Mononuclear cell (primary cell): Measurements from ENCODE around the gene NIPBL. TPM values are rescaled to one million over a fixed set of nuclear protein-coding genes. Genes with fewer than 3 reads are reported as not detected.
"Not testable (repeated sequence)": the region's sequence is repeated elsewhere in the genome, so short reads cannot be mapped to it uniquely, and the experiment has no call there.

Source experiments
- H3K27me3 ChIP-seq: 2 replicates; pipeline ENCODE4 v1.6.0; 2011; ENCODE audit warnings: low read length, control low read depth; ENCODE audit not compliant: insufficient read depth
- H3K4me1 ChIP-seq: 2 replicates; pipeline ENCODE4 v1.5.1; 2011; ENCODE audit warnings: mild to moderate bottlenecking, low read length, control low read depth; ENCODE audit not compliant: insufficient read depth
- H3K4me3 ChIP-seq: 2 replicates; pipeline ENCODE4 v1.5.1; 2011; ENCODE audit warnings: mild to moderate bottlenecking, low read length, moderate library complexity
- H3K9me3 ChIP-seq: 2 replicates; pipeline ENCODE4 v1.5.1; 2011; ENCODE audit warnings: low read depth, mild to moderate bottlenecking, control low read depth, low read length
- total RNA-seq: library from RNA; depleted of rRNA; stranded (reverse); fragments of >200 nt; gene quantifications from one replicate; pipeline ENCODE4 v1.2.3, GENCODE V29; 2012

Gene NIPBL
- total RNA-seq, 1 donor = 97.6 TPM

DNA sequence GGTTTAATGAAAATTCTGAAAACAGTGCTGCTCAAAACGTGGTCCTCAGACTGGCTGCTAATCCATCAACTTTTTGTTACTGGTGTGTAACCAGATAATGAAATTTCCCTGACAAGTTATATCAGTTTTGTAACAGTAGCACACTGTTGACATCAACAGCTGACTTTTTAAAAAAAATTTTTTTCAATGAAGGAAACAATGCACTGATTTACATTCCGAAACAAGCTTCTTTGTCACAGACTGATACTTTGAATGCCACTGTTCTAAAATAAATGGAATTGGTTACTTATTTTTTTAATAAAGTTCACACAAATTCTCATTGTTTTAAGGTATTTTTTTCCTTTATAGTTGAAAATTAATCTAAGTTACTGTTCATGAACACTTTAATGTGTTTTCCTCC, 169.1 kb downstream of the NIPBL start:
- Histone ChIP-seq H3K4me3 (no peak overlapping the region), H3K27me3 (no peaks in the 10 kb centered on the region), H3K4me1 (no peaks in the 10 kb centered on the region), H3K9me3 (no peaks in the 10 kb centered on the region)

GRCh38 chr5:37047947-37048346, 171.4 kb downstream of the NIPBL start:
- Histone ChIP-seq H3K4me1 (no peaks in the 10 kb centered on the region), H3K9me3 (no peaks in the 10 kb centered on the region), H3K4me3 (no peak overlapping the region), H3K27me3 (no peaks in the 10 kb centered on the region)

- H3K4me3 ChIP-seq = no peak overlapping the region
Observed at GRCh38 chr5:37054391-37054790, 177.8 kb downstream of the NIPBL start.

GRCh38 chr5:37055383-37055990, 178.9 kb downstream of the NIPBL start:
- no peaks in the 10 kb centered on the region for H3K27me3 ChIP-seq
- no peak overlapping the region for H3K4me3 ChIP-seq
- no peaks in the 10 kb centered on the region for H3K4me1 ChIP-seq
- H3K9me3 ChIP-seq = no peaks in the 10 kb centered on the region

More at GRCh38 chr5:37054391-37054790, 177.8 kb downstream of the NIPBL start:
- H3K9me3 ChIP-seq = no peaks in the 10 kb centered on the region
- H3K4me1 ChIP-seq = no peaks in the 10 kb centered on the region
- H3K27me3 ChIP-seq = no peaks in the 10 kb centered on the region

GRCh38 chr5:37056762-37057161, 180.2 kb downstream of the NIPBL start:
- H3K4me3 ChIP-seq = no peak overlapping the region
- H3K9me3 ChIP-seq = no peaks in the 10 kb centered on the region
- no peaks in the 10 kb centered on the region for H3K4me1 ChIP-seq
- no peaks in the 10 kb centered on the region for H3K27me3 ChIP-seq

GRCh38 chr5:37060030-37060429, 183.5 kb downstream of the NIPBL start:
- Histone ChIP-seq H3K4me1 (no peaks in the 10 kb centered on the region), H3K27me3 (no peaks in the 10 kb centered on the region), H3K4me3 (no peak overlapping the region), H3K9me3 (no peaks in the 10 kb centered on the region)

GRCh38 chr5:37063739-37064138, 187.2 kb downstream of the NIPBL start:
- Histone ChIP-seq H3K4me1 (no peaks in the 10 kb centered on the region), H3K9me3 (no peaks in the 10 kb centered on the region), H3K27me3 (no peaks in the 10 kb centered on the region), H3K4me3 (no peak overlapping the region)

DNA sequence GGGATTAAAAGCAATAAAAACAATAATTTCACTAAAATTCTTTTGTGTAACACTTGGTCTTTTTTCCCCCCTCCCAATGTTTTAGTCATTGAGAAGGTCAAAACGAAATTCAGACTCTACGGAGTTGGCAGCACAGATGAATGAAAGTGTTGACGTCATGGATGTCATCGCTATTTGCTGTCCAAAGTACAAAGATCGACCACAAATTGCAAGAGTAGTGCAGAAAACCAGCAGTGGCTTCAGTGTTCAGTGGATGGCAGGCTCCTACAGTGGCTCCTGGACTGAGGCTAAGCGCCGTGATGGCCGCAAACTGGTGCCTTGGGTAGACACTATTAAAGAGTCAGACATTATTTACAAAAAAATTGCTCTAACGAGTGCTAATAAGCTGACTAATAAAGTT, 187.9 kb downstream of the NIPBL start:
- no peaks in the 10 kb centered on the region for H3K9me3 ChIP-seq
- no peaks in the 10 kb centered on the region for H3K27me3 ChIP-seq
- no peaks in the 10 kb centered on the region for H3K4me1 ChIP-seq
- H3K4me3 ChIP-seq = no peak overlapping the region

- Histone ChIP-seq H3K4me1 (no peaks in the 10 kb centered on the region), H3K9me3 (no peaks in the 10 kb centered on the region), H3K27me3 (no peaks in the 10 kb centered on the region), H3K4me3 (no peak overlapping the region)
Observed at GRCh38 chr5:37071487-37071886, 194.9 kb downstream of the NIPBL start.

- Histone ChIP-seq H3K4me1 (no peaks in the 10 kb centered on the region), H3K27me3 (no peaks in the 10 kb centered on the region), H3K9me3 (no peaks in the 10 kb centered on the region), H3K4me3 (no peak overlapping the region)
Observed at GRCh38 chr5:37071901-37072581, 195.5 kb downstream of the NIPBL start.

GRCh38 chr5:37075399-37075950, 198.9 kb downstream of the NIPBL start:
- no peaks in the 10 kb centered on the region for H3K9me3 ChIP-seq
- no peaks in the 10 kb centered on the region for H3K27me3 ChIP-seq
- no peaks in the 10 kb centered on the region for H3K4me1 ChIP-seq
- H3K4me3 ChIP-seq = no peak overlapping the region

GRCh38 chr5:37077146-37077545, 200.6 kb downstream of the NIPBL start:
- H3K27me3 ChIP-seq = no peaks in the 10 kb centered on the region
- no peak overlapping the region for H3K4me3 ChIP-seq
- H3K9me3 ChIP-seq = no peaks in the 10 kb centered on the region
- H3K4me1 ChIP-seq = no peaks in the 10 kb centered on the region

- no peaks in the 10 kb centered on the region for H3K27me3 ChIP-seq
- H3K4me3 ChIP-seq = no peak overlapping the region
- no peaks in the 10 kb centered on the region for H3K9me3 ChIP-seq
- H3K4me1 ChIP-seq = no peaks in the 10 kb centered on the region
Observed at GRCh38 chr5:37080697-37081096, 204.1 kb downstream of the NIPBL start.

- H3K4me3 ChIP-seq, H3K4me1 ChIP-seq, H3K27me3 ChIP-seq, H3K9me3 ChIP-seq: not testable (repeated sequence)
Observed at GRCh38 chr5:37082977-37083376, 206.4 kb downstream of the NIPBL start.

GRCh38 chr5:37086026-37086425, 209.5 kb downstream of the NIPBL start:
- not testable (repeated sequence) for H3K4me3 ChIP-seq, H3K9me3 ChIP-seq, H3K4me1 ChIP-seq, H3K27me3 ChIP-seq
